DND-41 (cell line): Measurements from ENCODE around the gene APCDD1L.

ENCODE experiments used
- ATAC-seq: fragments of 200-7000 bp; cut with Tn5 transposase; 3 replicates; pipeline ENCODE4 v1.9.1; 2021; ENCODE audit warnings: low read depth; ENCODE audit not compliant: insufficient read depth
- DNase-seq: peaks from one replicate; pipeline ENCODE4 v3.0.0-alpha.2; 2020
- H2AFZ ChIP-seq: 2 replicates; pipeline ENCODE4 v1.6.0; 2012; ENCODE audit warnings: low read depth, low read length
- H3K27ac ChIP-seq: 2 replicates; pipeline ENCODE4 v1.5.1; 2012; ENCODE audit warnings: low read length, inconsistent platforms
- H3K27me3 ChIP-seq: fragments of 200-600 bp; sonication (generic); 2 replicates; pipeline ENCODE4 v1.6.0; 2012; ENCODE audit warnings: low read length, mild to moderate bottlenecking, inconsistent platforms; ENCODE audit not compliant: insufficient read depth, poor library complexity
- H3K36me3 ChIP-seq: 2 replicates; pipeline ENCODE4 v1.5.1; 2012; ENCODE audit warnings: low read length, inconsistent platforms; ENCODE audit not compliant: insufficient read depth
- H3K4me1 ChIP-seq: 2 replicates; pipeline ENCODE4 v1.5.1; 2012; ENCODE audit warnings: mild to moderate bottlenecking, low read length; ENCODE audit not compliant: insufficient read depth
- H3K4me2 ChIP-seq: 2 replicates; pipeline ENCODE4 v1.6.0; 2012; ENCODE audit warnings: mild to moderate bottlenecking, moderate library complexity, low read length, inconsistent platforms; ENCODE audit not compliant: insufficient read depth
- H3K4me3 ChIP-seq, 2 experiments: fragments of 200-600 bp in 1 of 2; shearing (Covaris generic) in 1 of 2; 2 replicates each; pipeline ENCODE4 v1.5.1; 2012 to 2016; ENCODE audit warnings: inconsistent platforms in 2 of 2, low read length in 2 of 2, mild to moderate bottlenecking in 2 of 2, low read depth in 1 of 2, moderate library complexity in 1 of 2
- H3K79me2 ChIP-seq: 2 replicates; pipeline ENCODE4 v1.6.0; 2012; ENCODE audit warnings: low read length, inconsistent platforms; ENCODE audit not compliant: insufficient read depth
- H3K9ac ChIP-seq: 2 replicates; pipeline ENCODE4 v1.6.0; 2012; ENCODE audit warnings: low read depth, mild to moderate bottlenecking, inconsistent platforms, low read length, moderate library complexity
- H3K9me3 ChIP-seq: 2 replicates; pipeline ENCODE4 v1.5.1; 2012; ENCODE audit warnings: low read length, moderate library complexity, mild to moderate bottlenecking, inconsistent platforms; ENCODE audit not compliant: insufficient read depth, severe bottlenecking
- H4K20me1 ChIP-seq: 2 replicates; pipeline ENCODE4 v1.6.0; 2012; ENCODE audit warnings: low read length; ENCODE audit not compliant: insufficient read depth
- EZH2 ChIP-seq: IDR thresholded peaks from 3 replicates; pipeline ENCODE4 v1.6.1; 2012; ENCODE audit warnings: borderline replicate concordance, low read depth, mild to moderate bottlenecking, moderate library complexity, low read length, inconsistent platforms; ENCODE audit not compliant: severe bottlenecking
- TF ChIP-seq, protein P1 (sequence below): IDR thresholded peaks from 2 replicates; pipeline ENCODE4 v1.5.1; 2012; ENCODE audit warnings: borderline replicate concordance, low read length, moderate library complexity, mild to moderate bottlenecking; ENCODE audit not compliant: poor library complexity, severe bottlenecking; ENCODE audit errors: extremely low read depth

APCDD1L gene

DNA sequence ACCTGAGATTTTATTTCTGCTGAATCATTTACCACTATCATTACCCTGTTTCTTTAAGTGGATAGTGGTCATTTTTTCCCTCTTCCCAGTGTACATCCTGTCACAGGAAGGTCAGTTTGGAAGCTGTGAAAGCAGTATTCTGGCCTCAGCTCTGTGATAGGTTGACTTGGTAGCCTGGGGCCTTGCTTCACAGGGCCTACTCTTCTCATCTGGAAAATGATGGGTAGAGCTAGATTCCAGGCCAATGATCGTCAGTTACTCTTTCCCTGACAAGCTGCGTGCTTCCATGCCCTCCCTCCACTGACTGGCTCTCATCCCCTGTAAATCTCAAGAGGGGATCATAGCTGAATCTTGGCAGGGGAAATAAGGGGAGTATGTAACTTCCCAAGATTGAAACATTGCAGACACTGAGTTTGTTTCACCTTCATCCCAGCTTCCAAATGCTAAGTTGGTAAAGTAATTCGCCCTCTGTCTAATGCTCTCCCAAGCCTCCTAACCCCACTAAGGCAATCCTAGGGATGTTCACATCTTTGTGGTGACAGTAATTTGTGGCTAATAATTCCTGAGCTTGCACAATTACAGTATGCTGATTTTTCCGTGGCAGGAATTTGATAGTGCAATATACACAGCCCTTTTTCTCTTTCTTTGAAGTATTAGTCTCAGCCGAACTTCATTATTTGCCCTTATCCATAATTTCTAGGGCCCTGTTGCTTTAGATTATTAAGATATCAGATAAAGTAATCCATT lies 75.0 kb downstream of the APCDD1L start:
- no peak overlapping the region for H3K9ac ChIP-seq
- DNase-seq (no peak), ATAC-seq (no peak)
- H3K4me3 ChIP-seq = no peak overlapping the region
- no peaks in the 10 kb centered on the region for H3K27me3 ChIP-seq
- peaks cover 73% of the 10 kb centered on the region for H3K79me2 ChIP-seq
- no peaks in the 10 kb centered on the region for H3K9me3 ChIP-seq
- H3K36me3 ChIP-seq = peaks cover 91% of the 10 kb centered on the region
- peaks cover 60% of the 10 kb centered on the region for H4K20me1 ChIP-seq
- no peaks in the 10 kb centered on the region for H3K4me1 ChIP-seq
- H2AFZ ChIP-seq = no peak overlapping the region
- no peak overlapping the region for H3K4me2 ChIP-seq
- no peak for TF ChIP-seq EZH2
- TF ChIP-seq, protein P1, sequence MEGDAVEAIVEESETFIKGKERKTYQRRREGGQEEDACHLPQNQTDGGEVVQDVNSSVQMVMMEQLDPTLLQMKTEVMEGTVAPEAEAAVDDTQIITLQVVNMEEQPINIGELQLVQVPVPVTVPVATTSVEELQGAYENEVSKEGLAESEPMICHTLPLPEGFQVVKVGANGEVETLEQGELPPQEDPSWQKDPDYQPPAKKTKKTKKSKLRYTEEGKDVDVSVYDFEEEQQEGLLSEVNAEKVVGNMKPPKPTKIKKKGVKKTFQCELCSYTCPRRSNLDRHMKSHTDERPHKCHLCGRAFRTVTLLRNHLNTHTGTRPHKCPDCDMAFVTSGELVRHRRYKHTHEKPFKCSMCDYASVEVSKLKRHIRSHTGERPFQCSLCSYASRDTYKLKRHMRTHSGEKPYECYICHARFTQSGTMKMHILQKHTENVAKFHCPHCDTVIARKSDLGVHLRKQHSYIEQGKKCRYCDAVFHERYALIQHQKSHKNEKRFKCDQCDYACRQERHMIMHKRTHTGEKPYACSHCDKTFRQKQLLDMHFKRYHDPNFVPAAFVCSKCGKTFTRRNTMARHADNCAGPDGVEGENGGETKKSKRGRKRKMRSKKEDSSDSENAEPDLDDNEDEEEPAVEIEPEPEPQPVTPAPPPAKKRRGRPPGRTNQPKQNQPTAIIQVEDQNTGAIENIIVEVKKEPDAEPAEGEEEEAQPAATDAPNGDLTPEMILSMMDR = no peak
- no peak overlapping the region for H3K27ac ChIP-seq

DNA sequence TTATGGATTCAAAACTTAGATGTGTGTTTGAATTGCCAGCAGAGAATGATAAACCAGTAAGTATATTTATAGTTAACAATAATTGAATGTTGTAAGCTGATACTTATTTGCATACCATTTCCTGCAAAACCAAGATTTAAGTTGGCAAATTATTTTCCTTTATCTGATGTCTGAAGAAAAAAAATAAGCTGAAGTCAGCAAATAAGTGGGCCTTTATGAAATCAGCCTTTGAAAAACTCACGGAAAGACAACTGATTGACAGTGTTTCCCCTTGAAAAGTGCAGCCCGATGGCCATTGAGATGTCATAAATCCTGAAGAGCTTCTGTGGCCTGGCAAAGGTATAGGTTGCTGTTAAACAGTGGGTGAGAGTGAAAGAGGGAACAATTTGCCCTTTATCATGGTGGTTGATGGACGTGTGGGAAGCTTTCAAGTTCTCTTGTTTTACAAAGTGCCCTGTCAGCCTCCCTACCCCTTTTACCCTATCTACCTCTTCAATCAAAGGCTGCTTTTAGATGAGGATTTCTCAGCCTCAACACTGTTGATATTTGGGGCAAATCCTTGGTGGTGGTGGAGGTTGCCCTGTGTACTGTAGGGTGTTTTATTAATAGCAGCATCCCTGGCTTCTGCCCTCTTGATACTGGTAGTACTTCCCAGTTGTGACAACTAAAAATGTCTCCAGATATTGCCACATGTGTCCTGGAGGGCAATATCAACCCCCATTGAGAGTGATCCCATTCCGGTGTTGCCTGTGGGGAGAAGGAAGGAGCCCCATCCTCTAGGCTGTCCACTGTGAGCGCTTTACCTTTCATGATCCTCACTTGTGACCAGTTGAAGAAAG lies 76.0 kb downstream of the APCDD1L start:
- Histone ChIP-seq H3K9ac (no peak overlapping the region), H3K27me3 (no peaks in the 10 kb centered on the region), H3K27ac (no peak overlapping the region), H4K20me1 (peaks cover 68% of the 10 kb centered on the region), H3K36me3 (peaks cover 91% of the 10 kb centered on the region), H3K9me3 (no peaks in the 10 kb centered on the region), H3K4me1 (no peaks in the 10 kb centered on the region), H3K4me2 (no peak overlapping the region), H3K79me2 (peaks cover 83% of the 10 kb centered on the region), H2AFZ (no peak overlapping the region), H3K4me3 (no peak overlapping the region)
- TF ChIP-seq EZH2 = no peak
- TF ChIP-seq, protein P1 = no peak
- ATAC-seq = no peak
- DNase-seq = no peak

GRCh38 chr20:58436868-58437645 lies 78.1 kb downstream of the APCDD1L start:
- Histone ChIP-seq H3K27me3 (no peaks in the 10 kb centered on the region), H3K4me1 (peaks cover 15% of the 10 kb centered on the region; the same call in 1 of the 2 replicates), H2AFZ (no peak overlapping the region), H3K36me3 (peaks cover 82% of the 10 kb centered on the region), H3K9me3 (no peaks in the 10 kb centered on the region), H3K4me2 (no peak overlapping the region), H4K20me1 (peaks cover 76% of the 10 kb centered on the region), H3K9ac (no peak overlapping the region), H3K27ac (no peak overlapping the region), H3K4me3 (no peak overlapping the region), H3K79me2 (peaks cover 93% of the 10 kb centered on the region)
- TF ChIP-seq, protein P1 = no peak
- TF ChIP-seq EZH2 = no peak
- ATAC-seq = no peak
- no peak for DNase-seq
